ENCODE results near the gene PHACTR1.

Gene PHACTR1

GRCh38 chr6:13260101-13260598, 543.6 kb downstream of the PHACTR1 start:
- no peak for TF ChIP-seq CTCF (conservative IDR thresholded peaks at IDR 0.05; ENCODE audit: low read depth, low read length)
- no peak overlapping the region for H3K4me3 ChIP-seq (ENCODE audit: low read length)
- no peak for DNase-seq (ENCODE audit: low read depth)

GRCh38 chr6:13260831-13261230, 544.3 kb downstream of the PHACTR1 start:
- no peak for TF ChIP-seq CTCF (conservative IDR thresholded peaks at IDR 0.05; ENCODE audit: low read depth, low read length)
- no peak overlapping the region for H3K4me3 ChIP-seq (ENCODE audit: low read length)

GRCh38 chr6:13261464-13261994, 545.0 kb downstream of the PHACTR1 start:
- no peak for DNase-seq (ENCODE audit: low read depth)
- H3K4me3 ChIP-seq (ENCODE audit: low read length) = no peak overlapping the region
- no peak for TF ChIP-seq CTCF (conservative IDR thresholded peaks at IDR 0.05; ENCODE audit: low read depth, low read length)

More at GRCh38 chr6:13260831-13261230, 544.3 kb downstream of the PHACTR1 start:
- DNase-seq (ENCODE audit: low read depth) = no peak

GRCh38 chr6:13262302-13263230, 546.0 kb downstream of the PHACTR1 start:
- no peak overlapping the region for H3K4me3 ChIP-seq (ENCODE audit: low read length)
- TF ChIP-seq CTCF (conservative IDR thresholded peaks at IDR 0.05; ENCODE audit: low read depth, low read length) = no peak

GRCh38 chr6:13263669-13264068, 547.1 kb downstream of the PHACTR1 start:
- no peak for TF ChIP-seq CTCF (conservative IDR thresholded peaks at IDR 0.05; ENCODE audit: low read depth, low read length)
- no peak overlapping the region for H3K4me3 ChIP-seq (ENCODE audit: low read length)
- no peak for DNase-seq (ENCODE audit: low read depth)

More at GRCh38 chr6:13262302-13263230, 546.0 kb downstream of the PHACTR1 start:
- no peak for DNase-seq (ENCODE audit: low read depth)

- no peak for DNase-seq (ENCODE audit: low read depth)
- no peak overlapping the region for H3K4me3 ChIP-seq (ENCODE audit: low read length)
- no peak for TF ChIP-seq CTCF (conservative IDR thresholded peaks at IDR 0.05; ENCODE audit: low read depth, low read length)
These were observed 550.6 kb downstream of the PHACTR1 start for GRCh38 chr6:13267142-13267651.
